ENCODE measurements around the gene KIF17.

DNA sequence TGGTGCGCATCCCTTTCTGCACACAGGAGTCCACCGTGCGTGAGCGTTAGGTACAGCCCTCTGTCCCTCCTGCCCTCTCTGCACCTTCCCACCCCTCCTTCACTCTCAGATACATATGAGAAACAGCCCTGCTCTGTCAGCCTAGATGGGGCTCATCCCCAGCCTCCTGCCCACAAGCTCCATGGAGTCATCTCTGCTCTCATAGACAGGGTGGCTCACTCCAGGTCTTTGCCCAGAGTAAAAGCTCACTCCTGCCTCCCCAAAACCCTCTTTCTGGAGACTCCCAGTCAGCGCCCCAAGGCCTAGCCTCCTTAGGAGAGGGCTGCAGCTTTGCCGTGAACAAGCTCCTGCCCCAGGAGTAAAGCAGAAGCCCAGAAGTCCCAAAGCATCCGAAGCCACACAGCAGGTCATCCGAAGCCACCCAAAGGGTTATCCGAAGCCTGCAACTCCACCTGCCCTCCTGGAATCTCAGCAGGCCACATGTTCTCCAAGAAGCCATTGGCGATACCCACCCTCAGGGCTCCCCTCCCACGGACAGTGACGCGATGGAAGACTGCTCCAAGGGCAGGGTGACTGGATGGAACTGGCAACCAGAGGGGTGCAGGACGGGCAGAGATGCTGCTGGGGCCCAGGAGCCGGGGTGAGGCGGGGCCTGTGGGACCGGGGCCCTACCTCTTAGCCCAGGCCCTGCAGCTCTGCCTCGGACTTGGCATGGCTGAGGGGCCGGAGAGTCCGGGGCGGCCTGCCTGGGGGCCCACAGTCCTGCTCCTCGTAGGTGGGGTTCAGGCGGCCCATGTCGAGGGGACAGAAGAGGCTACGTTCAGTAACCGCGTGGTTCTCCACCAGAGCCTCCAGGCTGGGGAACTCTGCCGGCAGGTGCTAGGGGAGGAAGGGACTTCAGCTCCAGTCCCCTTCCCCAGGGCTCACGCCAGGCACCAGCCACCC, 3.6 kb upstream of the KIF17 start:
- TF ChIP-seq CHD4 (IDR thresholded peaks at IDR 0.05; ENCODE audit: borderline replicate concordance) (no peak), POLR2A (IDR thresholded peaks at IDR 0.05; ENCODE audit: low read length) (no peak), BHLHE40 (IDR thresholded peaks at IDR 0.05; ENCODE audit: low read depth, low read length) (no peak), NR3C1 (IDR thresholded peaks at IDR 0.05) (no peak), MAFK (IDR thresholded peaks at IDR 0.05; ENCODE audit: partially characterized antibody) (no peak), ZSCAN20 (CRISPR knock-in tag; IDR thresholded peaks at IDR 0.05) (no peak), HDAC2 (IDR thresholded peaks at IDR 0.05) (no peak), RFX5 (IDR thresholded peaks at IDR 0.05) (no peak), CHD2 (IDR thresholded peaks at IDR 0.05; ENCODE audit: low read length, partially characterized antibody) (no peak)
- TF ChIP-seq, protein P1, sequence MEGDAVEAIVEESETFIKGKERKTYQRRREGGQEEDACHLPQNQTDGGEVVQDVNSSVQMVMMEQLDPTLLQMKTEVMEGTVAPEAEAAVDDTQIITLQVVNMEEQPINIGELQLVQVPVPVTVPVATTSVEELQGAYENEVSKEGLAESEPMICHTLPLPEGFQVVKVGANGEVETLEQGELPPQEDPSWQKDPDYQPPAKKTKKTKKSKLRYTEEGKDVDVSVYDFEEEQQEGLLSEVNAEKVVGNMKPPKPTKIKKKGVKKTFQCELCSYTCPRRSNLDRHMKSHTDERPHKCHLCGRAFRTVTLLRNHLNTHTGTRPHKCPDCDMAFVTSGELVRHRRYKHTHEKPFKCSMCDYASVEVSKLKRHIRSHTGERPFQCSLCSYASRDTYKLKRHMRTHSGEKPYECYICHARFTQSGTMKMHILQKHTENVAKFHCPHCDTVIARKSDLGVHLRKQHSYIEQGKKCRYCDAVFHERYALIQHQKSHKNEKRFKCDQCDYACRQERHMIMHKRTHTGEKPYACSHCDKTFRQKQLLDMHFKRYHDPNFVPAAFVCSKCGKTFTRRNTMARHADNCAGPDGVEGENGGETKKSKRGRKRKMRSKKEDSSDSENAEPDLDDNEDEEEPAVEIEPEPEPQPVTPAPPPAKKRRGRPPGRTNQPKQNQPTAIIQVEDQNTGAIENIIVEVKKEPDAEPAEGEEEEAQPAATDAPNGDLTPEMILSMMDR (IDR thresholded peaks at IDR 0.05), result no peak
- TF ChIP-seq, protein P2, sequence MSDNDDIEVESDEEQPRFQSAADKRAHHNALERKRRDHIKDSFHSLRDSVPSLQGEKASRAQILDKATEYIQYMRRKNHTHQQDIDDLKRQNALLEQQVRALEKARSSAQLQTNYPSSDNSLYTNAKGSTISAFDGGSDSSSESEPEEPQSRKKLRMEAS (IDR thresholded peaks at IDR 0.05), result no peak
